ENCODE data around the gene IQSEC3. TPM values are rescaled to one million over a fixed set of nuclear protein-coding genes. Genes with fewer than 3 reads are reported as not detected.

The IQSEC3 gene
- polyA plus RNA-seq, 1 donor from 2014 or later = 2.4 TPM

GRCh38 chr12:176321-177181 is 110.0 kb downstream of the IQSEC3 start:
- Histone ChIP-seq H3K36me3 (ENCODE audit: insufficient read depth, low read length) (no peaks in the 10 kb centered on the region), H3K9me2 (ENCODE audit: insufficient read depth, low read length) (no peaks in the 10 kb centered on the region), H3K9me3 (ENCODE audit: low read length) (no peaks in the 10 kb centered on the region), H3K27me3 (ENCODE audit: insufficient read depth, low read depth, low read length) (no peaks in the 10 kb centered on the region), H4K20me1 (ENCODE audit: insufficient read depth) (no peaks in the 10 kb centered on the region), H3F3A (ENCODE audit: insufficient read depth, low read length, poor library complexity, severe bottlenecking) (no peaks in the 10 kb centered on the region), H3K79me2 (replicated peaks; ENCODE audit: insufficient read depth, low read length) (no peaks in the 10 kb centered on the region), H3K4me3 (ENCODE audit: low read length) (no peak overlapping the region), H3K9ac (ENCODE audit: low read length) (no peak overlapping the region), H3K4me2 (ENCODE audit: low read length) (no peak overlapping the region), H2AFZ (ENCODE audit: low read depth, low read length) (no peak overlapping the region), H3K27ac (ENCODE audit: low read length) (no peak overlapping the region)
- TF ChIP-seq POLR2AphosphoS5 (IDR thresholded peaks at IDR 0.05) (no peak), CTCF (IDR thresholded peaks at IDR 0.05; ENCODE audit: poor library complexity, severe bottlenecking) (no peak), EZH2 (IDR thresholded peaks at IDR 0.05; ENCODE audit: borderline replicate concordance, insufficient read depth, low read length, poor library complexity, severe bottlenecking) (no peak), REST (IDR thresholded peaks at IDR 0.05; ENCODE audit: borderline replicate concordance) (no peak), MXI1 (conservative IDR thresholded peaks at IDR 0.05; ENCODE audit: poor library complexity, severe bottlenecking) (no peak), SMC3 (conservative IDR thresholded peaks at IDR 0.05; ENCODE audit: poor library complexity) (no peak), RAD21 (conservative IDR thresholded peaks at IDR 0.05) (no peak), TAF1 (IDR thresholded peaks at IDR 0.05; ENCODE audit: low read depth) (no peak), EP300 (conservative IDR thresholded peaks at IDR 0.05; ENCODE audit: poor library complexity, severe bottlenecking) (no peak)

- no peak overlapping the region for H3K9ac ChIP-seq (ENCODE audit: low read length)
- H3K79me2 ChIP-seq (replicated peaks; ENCODE audit: insufficient read depth, low read length) = no peaks in the 10 kb centered on the region
- TF ChIP-seq REST (IDR thresholded peaks at IDR 0.05; ENCODE audit: borderline replicate concordance) = no peak
- TF ChIP-seq POLR2AphosphoS5 (IDR thresholded peaks at IDR 0.05) = no peak
- no peak for TF ChIP-seq MXI1 (conservative IDR thresholded peaks at IDR 0.05; ENCODE audit: poor library complexity, severe bottlenecking)
- TF ChIP-seq EZH2 (IDR thresholded peaks at IDR 0.05; ENCODE audit: borderline replicate concordance, insufficient read depth, low read length, poor library complexity, severe bottlenecking) = no peak
- no peak for TF ChIP-seq SMC3 (conservative IDR thresholded peaks at IDR 0.05; ENCODE audit: poor library complexity)
- no peak for TF ChIP-seq TAF1 (IDR thresholded peaks at IDR 0.05; ENCODE audit: low read depth)
- no peak for TF ChIP-seq EP300 (conservative IDR thresholded peaks at IDR 0.05; ENCODE audit: poor library complexity, severe bottlenecking)
- no peak for TF ChIP-seq CTCF (IDR thresholded peaks at IDR 0.05; ENCODE audit: poor library complexity, severe bottlenecking)
- TF ChIP-seq RAD21 (conservative IDR thresholded peaks at IDR 0.05) = no peak
- H3K4me2 ChIP-seq (ENCODE audit: low read length) = no peak overlapping the region
- no peak overlapping the region for H3K27ac ChIP-seq (ENCODE audit: low read length)
- H2AFZ ChIP-seq (ENCODE audit: low read depth, low read length) = no peak overlapping the region
- no peaks in the 10 kb centered on the region for H3K36me3 ChIP-seq (ENCODE audit: insufficient read depth, low read length)
- no peaks in the 10 kb centered on the region for H3K9me2 ChIP-seq (ENCODE audit: insufficient read depth, low read length)
- no peaks in the 10 kb centered on the region for H3K27me3 ChIP-seq (ENCODE audit: insufficient read depth, low read depth, low read length)
- no peaks in the 10 kb centered on the region for H4K20me1 ChIP-seq (ENCODE audit: insufficient read depth)
- no peaks in the 10 kb centered on the region for H3F3A ChIP-seq (ENCODE audit: insufficient read depth, low read length, poor library complexity, severe bottlenecking)
- H3K9me3 ChIP-seq (ENCODE audit: low read length) = no peaks in the 10 kb centered on the region
- H3K4me3 ChIP-seq (ENCODE audit: low read length) = no peak overlapping the region
Observed at GRCh38 chr12:177336-177979, 110.9 kb downstream of the IQSEC3 start.

All from neural cell (in vitro differentiated cells).